ENCODE results near the gene CLPX.
"Not testable (repeated sequence)": the region's sequence is repeated elsewhere in the genome, so short reads cannot be mapped to it uniquely, and the experiment has no call there.

CLPX gene

DNA sequence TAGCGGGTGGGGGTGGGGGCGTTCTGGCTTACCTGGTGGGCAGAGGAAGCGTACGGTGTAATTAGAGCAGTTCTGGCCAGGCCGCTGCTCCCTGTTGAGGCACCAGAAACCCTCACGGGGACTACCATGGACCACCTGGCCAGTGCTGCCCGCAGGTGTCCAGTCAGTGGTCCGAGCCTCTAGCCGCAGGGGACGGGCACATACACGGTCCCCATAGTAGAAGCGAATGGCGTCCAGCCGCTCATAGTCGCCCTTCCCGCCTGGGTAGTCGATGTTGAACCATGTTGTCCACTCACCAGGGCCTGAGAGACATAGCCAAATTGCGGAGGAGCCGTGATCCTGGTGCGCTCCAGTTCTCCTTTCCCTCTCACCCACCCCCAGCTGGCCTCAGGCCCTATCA, 21.6 kb upstream of the CLPX start:
- DNase-seq (ENCODE audit: low read depth, low spot score): no peak

GRCh38 chr15:65204931-65205660, 20.0 kb upstream of the CLPX start:
- DNase-seq (ENCODE audit: low read depth, low spot score): no peak

DNA sequence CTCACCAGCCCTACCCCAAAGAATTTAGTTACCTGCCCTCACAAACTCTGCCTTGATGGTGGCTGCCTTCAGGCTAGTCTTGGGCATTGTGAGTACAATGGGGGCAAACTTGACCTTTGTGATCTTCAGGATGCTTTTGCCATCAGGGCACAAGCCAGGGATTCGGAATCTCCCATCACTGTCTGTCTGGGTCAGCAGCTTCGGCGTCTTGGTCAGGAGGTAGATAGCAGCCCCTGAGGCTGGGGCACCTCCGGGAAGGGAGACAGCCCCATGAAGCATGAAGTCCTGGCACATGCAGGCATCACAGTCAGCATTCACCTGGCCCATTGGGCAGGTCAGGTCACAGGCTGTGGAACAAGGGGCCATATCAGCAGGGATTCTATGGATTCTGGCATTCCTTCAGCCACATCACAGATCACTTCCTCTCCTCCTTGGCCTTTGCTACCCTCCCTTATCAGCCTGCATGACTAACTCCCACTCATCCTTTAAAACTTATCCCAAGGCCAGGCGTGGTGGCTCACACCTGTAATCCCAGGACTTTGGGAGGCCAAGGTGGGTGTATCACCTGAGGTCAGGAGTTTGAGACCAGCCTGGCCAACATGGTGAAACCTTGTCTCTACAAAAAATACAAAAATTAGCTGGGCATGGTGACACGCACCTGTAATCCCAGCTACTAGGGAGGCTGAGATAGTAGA, 19.2 kb upstream of the CLPX start:
- DNase-seq (ENCODE audit: low read depth, low spot score): no peak

DNA sequence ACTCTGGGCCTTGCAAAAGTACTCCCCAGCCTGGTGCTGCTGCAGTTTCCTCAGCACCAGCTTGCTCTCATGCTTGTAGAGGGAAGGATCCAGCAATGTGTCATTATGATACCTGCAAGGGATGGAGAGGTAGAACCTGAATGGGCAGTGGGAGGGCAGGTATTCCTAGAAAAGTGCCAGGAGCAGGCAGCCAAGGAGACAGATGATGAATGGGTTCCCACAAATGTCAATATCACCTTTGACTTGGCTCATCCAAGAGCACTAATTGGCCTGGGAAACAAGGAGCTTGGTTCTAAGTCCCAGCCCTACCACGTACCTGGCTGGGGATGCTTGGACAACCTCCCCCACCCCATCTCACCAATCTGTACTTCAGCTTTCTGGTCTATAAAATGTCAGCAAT, 16.8 kb upstream of the CLPX start:
- no peak for DNase-seq (ENCODE audit: low read depth, low spot score)

- DNase-seq (ENCODE audit: low read depth, low spot score): no peak
Observed at GRCh38 chr15:65198571-65198970, 13.4 kb upstream of the CLPX start.

DNA sequence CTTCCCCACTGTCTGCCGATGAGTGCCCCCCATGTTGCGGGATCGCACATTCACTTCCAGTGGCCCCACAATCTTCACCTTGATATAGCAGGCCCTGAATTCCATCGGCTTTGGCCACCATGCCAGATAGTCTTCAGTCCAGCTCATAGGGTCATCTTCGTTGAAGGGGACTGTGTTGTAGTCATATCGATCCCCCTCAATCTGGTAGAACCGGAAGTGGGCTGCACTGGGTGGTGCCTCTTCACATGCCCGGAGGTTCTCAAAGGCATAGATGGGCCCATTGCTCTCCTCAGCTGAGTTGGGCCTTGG, 12.1 kb upstream of the CLPX start:
- DNase-seq (ENCODE audit: low read depth, low spot score): no peak

- DNase-seq (ENCODE audit: low read depth, low spot score): no peak
Observed at GRCh38 chr15:65196637-65197336, 11.6 kb upstream of the CLPX start.

DNA sequence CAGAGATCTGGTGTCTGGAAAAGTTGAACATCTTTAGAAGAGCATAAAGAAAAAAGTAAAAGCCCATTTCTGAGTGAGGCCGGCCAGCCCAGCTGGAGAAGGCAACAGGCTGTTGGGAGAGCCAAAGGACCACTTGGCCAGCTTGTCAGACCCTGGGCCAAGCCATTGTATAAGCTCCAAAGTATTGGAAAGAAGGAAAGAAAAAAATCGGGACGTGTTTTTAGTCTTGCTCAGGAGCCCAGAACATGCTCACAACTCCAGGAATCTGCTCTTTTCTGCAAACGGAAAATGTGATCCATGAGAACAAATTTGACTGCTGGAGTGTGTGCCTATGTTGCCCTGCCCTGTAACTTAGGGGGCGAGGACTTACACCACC, 10.4 kb upstream of the CLPX start:
- no peak for DNase-seq (ENCODE audit: low read depth, low spot score)

DNA sequence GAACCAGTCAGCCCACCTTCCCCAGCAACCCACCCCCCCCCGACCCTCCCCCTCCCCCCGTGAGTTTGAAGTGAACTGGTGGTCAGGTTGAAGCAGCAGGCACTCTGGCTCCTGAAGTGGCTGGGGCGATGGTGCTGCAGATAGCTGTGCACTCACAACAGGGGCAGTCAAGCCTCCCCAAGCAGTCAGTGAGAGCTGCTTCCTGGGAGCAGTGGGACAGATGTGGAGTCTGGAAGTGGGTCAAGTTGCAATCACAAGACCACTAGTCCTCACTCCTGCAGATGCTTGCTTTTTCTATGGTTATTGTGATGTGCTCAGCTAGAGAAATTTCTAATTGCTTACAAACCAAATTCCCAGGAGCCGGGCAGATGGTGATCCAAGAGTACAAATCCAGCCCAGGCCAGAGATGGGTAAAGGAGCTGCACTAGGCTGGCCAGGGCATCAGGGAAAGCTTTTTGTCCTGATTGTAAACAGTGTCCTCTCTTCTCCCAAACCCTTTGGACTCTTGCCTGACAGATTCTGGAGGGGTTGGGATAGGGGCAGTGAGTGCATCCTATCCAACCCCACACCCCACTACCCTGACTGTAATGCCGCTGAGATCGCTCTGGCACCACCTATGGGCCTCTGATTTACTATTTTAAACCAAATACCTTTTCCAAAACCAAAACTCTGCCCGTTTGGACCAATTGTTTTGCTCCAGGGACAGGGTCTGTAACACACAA, 9.8 kb upstream of the CLPX start:
- no peak for DNase-seq (ENCODE audit: low read depth, low spot score)

- no peak for DNase-seq (ENCODE audit: low read depth, low spot score)
Observed at GRCh38 chr15:65192016-65192415, 6.9 kb upstream of the CLPX start.

DNA sequence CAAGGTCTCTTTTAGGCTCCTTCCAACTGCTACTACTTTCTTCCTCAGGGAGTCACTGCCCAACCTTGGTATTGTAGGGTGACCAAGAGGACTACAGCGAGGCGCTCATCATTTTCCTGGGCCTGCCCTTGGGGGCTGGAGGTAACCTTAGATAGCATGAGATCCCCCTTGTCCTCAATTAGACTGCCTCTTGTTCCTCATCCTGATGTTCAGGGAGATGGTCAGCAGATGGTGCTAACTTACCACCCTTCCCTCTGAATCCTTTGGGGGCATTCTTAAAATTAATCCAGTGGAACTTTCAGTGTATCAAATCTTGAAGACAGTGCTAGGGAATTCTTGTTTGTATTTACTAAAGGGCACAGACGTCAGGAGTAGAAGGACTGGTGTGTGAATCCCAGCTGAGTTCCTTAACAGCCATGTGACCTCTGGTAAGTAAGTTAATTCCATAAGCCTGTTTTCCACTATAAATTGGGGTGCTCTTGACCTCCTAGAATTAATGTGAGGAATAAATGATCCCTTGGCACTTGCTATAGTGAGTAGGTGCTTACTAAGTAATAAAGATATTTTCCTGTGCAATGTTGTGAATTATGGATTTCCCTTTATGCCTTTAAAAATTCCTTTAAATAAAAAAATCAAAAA, 4.1 kb upstream of the CLPX start:
- no peak for DNase-seq (ENCODE audit: low read depth, low spot score)

DNA sequence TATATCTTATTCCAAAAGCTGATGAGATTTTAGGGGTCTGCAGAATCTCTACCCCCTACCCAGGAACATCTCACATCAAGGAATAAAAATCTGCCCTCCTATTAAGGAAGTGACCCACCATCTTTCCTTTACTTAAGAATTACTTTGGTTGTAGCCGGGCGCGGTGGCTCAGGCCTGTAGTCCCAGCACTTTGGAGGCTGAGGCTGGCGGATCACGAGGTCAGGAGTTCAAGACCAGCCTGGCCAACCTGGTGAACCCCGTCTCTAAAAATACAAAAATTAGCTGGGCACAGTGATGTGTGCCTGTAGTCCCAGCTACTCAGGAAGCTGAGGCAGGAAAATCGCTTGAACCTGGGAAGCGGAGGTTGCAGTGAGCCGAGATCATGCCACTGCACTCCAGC, 3.3 kb upstream of the CLPX start:
- not testable (repeated sequence) for DNase-seq (ENCODE audit: low read depth, low spot score)

DNA sequence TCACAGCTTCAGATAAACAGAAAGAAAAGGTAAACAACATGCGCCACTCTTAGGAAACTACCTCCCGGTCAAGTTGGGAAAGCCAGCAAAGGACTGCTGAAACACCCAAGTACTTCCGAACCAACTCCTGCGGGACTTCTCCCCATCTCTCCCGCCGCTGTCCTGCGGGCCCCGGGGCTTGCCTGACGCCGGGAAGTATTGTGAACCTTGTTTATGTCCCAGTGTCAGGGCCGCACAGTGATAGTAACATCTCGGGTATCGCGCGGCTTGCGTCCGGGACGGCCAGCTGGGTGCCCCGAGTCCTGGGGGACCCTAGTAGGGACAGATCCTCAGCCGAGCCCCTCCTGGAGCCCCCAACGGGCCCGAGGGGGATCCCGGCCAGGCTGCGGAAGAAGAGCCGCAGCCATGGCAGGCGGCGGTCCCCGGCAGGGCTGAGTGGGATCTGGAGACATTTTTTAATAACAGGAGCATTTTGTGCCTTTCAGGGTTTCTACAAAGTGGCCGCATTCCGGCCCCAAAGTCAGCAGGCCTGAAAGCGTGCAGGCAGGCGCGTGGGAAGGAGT, 756 bp downstream of the CLPX start:
- no peak for DNase-seq (ENCODE audit: low read depth, low spot score)

- DNase-seq (ENCODE audit: low read depth, low spot score): no peak
Observed at GRCh38 chr15:65183865-65184159, 1.3 kb downstream of the CLPX start.

DNA sequence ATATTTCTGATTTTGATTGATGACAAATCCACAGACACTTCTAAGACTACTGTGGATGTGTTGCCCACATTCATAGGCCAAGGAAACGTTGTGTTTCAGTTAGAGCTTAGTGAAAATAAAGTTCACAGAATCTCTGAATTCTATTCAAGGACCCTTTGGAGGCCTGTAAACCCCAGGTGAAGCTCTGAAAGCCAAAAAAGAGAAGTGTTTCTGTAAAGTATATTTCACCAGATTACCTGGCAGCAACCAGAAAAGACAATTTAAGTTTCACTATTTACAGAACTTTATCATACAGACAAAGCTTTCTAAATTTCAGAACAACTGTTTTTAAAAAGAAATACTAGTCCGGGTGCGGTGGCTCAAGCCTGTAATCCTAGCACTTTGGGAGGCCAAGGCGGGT, 2.6 kb downstream of the CLPX start:
- DNase-seq (ENCODE audit: low read depth, low spot score): no peak

DNA sequence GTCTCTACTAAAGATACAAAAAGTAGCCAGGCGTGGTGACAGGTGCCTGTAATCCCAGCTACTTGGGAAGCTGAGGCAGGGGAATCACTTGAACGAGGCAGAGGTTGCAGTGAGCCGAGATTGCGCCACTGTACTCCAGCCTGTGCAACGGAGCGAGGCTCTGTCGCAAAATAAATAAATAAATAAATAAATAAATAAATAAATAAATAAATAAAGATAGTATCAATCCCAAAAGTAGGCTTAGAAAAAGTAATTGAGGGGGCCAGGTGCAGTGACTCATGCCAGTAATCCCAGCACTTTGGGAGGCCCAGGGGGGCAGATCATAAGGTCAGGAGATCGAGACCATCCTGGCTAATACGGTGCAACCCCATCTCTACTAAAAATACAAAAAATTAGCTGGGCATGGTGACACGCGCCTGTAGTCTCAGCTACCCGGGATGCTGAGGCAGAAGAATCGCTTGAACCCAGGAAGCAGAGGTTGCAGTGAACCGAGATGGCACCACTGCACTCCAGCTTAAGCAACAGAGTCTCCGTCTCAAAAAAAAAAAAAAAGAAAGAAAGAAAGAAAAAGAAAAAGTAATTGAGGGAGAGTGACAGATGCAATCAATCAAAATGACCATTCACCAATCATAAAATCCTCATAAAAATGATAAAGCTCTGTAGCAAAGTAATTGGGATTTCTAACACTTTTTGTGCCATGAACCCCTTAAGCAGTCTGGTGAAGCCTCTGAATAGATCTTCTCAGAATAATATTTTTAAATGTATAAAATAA, 3.4 kb downstream of the CLPX start:
- DNase-seq (ENCODE audit: low read depth, low spot score): not testable (repeated sequence)

DNA sequence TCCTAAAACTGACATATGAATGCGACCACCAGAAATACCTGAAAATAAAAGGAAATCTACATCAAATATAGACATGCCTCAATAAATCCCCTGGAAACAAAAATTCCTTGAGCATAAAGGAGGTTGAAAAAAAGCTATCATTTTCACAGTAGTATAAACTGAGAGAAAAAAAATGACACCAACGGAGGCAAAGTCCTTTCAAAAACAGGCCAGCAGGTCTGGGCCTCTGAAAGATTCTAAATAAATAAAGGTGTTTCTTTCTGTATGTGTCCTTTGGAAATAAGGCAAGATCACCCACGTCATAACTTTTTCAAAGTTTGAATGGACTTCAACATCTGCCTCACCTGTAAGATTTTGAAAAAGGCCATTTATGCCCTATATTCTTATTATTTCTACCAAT, 5.0 kb downstream of the CLPX start:
- no peak for DNase-seq (ENCODE audit: low read depth, low spot score)

- DNase-seq (ENCODE audit: low read depth, low spot score): no peak
Observed at GRCh38 chr15:65177901-65178300, 7.2 kb downstream of the CLPX start.

- DNase-seq (ENCODE audit: low read depth, low spot score): no peak
Observed at GRCh38 chr15:65176056-65176455, 9.1 kb downstream of the CLPX start.

- no peak for DNase-seq (ENCODE audit: low read depth, low spot score)
Observed at GRCh38 chr15:65175511-65175910, 9.6 kb downstream of the CLPX start.

- no peak for DNase-seq (ENCODE audit: low read depth, low spot score)
Observed at GRCh38 chr15:65174509-65174908, 10.6 kb downstream of the CLPX start.

Data from activated CD4-positive, CD25-positive, alpha-beta regulatory T cell treated with anti-CD3 and anti-CD28 coated beads, Interleukin-2, amount 50 U/mL, for 16 hours (primary cell).